K562 (cell line): ENCODE measurements around the gene MYO1D. TPM values are rescaled to one million over a fixed set of nuclear protein-coding genes. Genes with fewer than 3 reads are reported as not detected.

ENCODE experiments used
- CAMTA2 ChIP-seq: fragments of 250-450 bp; sonication (Bioruptor Pico); conservative IDR thresholded peaks from 2 replicates; pipeline ENCODE4 v1.5.1; 2022
- CHAMP1 ChIP-seq: fragments of 450-650 bp; IDR thresholded peaks from 2 replicates; pipeline ENCODE4 v1.6.1; 2016; ENCODE audit warnings: mild to moderate bottlenecking
- CREBBP ChIP-seq: IDR thresholded peaks from one replicate; pipeline ENCODE4 v1.6.1; 2012; ENCODE audit warnings: low read depth, mild to moderate bottlenecking, control low read depth, inconsistent platforms, low read length
- DEAF1 ChIP-seq: fragments of 450-650 bp; formaldehyde crosslinking; IDR thresholded peaks from 2 replicates; pipeline ENCODE4 v1.4.0; 2020; ENCODE audit warnings: mild to moderate bottlenecking, moderate library complexity
- EGR1 ChIP-seq: fragments of 450-650 bp; conservative IDR thresholded peaks from 2 replicates; pipeline ENCODE4 v1.6.1; 2017; ENCODE audit warnings: mild to moderate bottlenecking
- FOSL1 ChIP-seq: fragments of 200-800 bp; sonication (Bioruptor generic); conservative IDR thresholded peaks from 2 replicates; pipeline ENCODE4 v1.6.1; 2016; ENCODE audit warnings: missing genetic modification characterization, missing compliant biosample characterization
- JUND ChIP-seq, 2 experiments: IDR thresholded peaks; 2 replicates in 1 of 2; 3 replicates in 1 of 2; pipeline ENCODE4 v1.6.1; 2011; ENCODE audit warnings: borderline replicate concordance in 2 of 2, low read depth in 2 of 2, low read length in 2 of 2, improper control_type of control experiment in 1 of 2, missing biosample characterization in 1 of 2, missing genetic modification characterization in 1 of 2, missing genetic modification reagents in 1 of 2
- MNT ChIP-seq, 2 experiments: fragments of 450-650 bp; conservative IDR thresholded peaks; 2 replicates each; pipeline ENCODE4 v1.6.1; 2017; ENCODE audit warnings: mild to moderate bottlenecking in 2 of 2, moderate library complexity in 2 of 2
- NONO ChIP-seq, 2 experiments: fragments of 200-400 bp in 1 of 2; fragments of 450-650 bp in 1 of 2; formaldehyde crosslinking in 1 of 2; IDR thresholded peaks; 2 replicates each; pipeline ENCODE4 v1.6.1; 2017; ENCODE audit warnings: low read depth in 2 of 2, mild to moderate bottlenecking in 2 of 2, moderate library complexity in 2 of 2, low read length in 1 of 2
- POLR2G ChIP-seq: fragments of 200-400 bp; formaldehyde crosslinking; IDR thresholded peaks from 2 replicates; pipeline ENCODE4 v1.6.1; 2017; ENCODE audit warnings: low read depth, mild to moderate bottlenecking, antibody characterized with exemption, low read length, moderate library complexity
- SAP30 ChIP-seq: fragments of 200-600 bp; sonication (generic); IDR thresholded peaks from 2 replicates; pipeline ENCODE4 v1.6.1; 2012; ENCODE audit warnings: borderline replicate concordance, low read depth, mild to moderate bottlenecking, moderate library complexity, low read length, control low read depth, inconsistent platforms; ENCODE audit not compliant: insufficient read depth, poor library complexity, severe bottlenecking
- U2AF2 ChIP-seq: fragments of 200-400 bp; formaldehyde crosslinking; optimal IDR thresholded peaks from 2 replicates; pipeline ENCODE3; 2017; ENCODE audit warnings: low read depth, mild to moderate bottlenecking, low read length
- polyA plus RNA-seq, 8 experiments: library from polyadenylated mRNA; depleted of rRNA in 4 of 8; stranded (reverse) in 5 of 8; unstranded in 3 of 8; fragments of >200 nt; fragmentation: Nextera tagmentation in 2 of 8; fragmentation: Illumina TruSeq in 1 of 8; extraction: Ambion mirVana in 2 of 8; extraction: Trizol in 1 of 8; gene quantifications; 2 replicates each; pipeline versions ENCODE4 v1.2.1 to v1.2.3, GENCODE V29; 2011 to 2014; ENCODE audit warnings: inconsistent platforms in 1 of 8, missing spikeins in 1 of 8
- total RNA-seq, 7 experiments: library from RNA; depleted of rRNA in 6 of 7; stranded (reverse); fragments of >200 nt in 6 of 7; fragmentation: Illumina TruSeq in 2 of 7; extraction: Trizol in 2 of 7; gene quantifications; 2 replicates each; pipeline versions ENCODE4 v1.2.1 to v1.2.3, GENCODE V29; 2011 to 2021; ENCODE audit warnings: low replicate concordance in 1 of 7

MYO1D gene
- total and polyA plus RNA-seq, 9 of the 15 experiments (the other 6 are each of a cell fraction or from before 2014, with no cell fraction given) = 2.1 to 71.2 (median 45.4) TPM

GRCh38 chr17:32659419-32659842 lies 217.5 kb downstream of the MYO1D start (continued):
- TF ChIP-seq JUND (IDR thresholded peaks at IDR 0.05; ENCODE audit: borderline replicate concordance, low read depth, low read length) (0 out of 2 replicates have a peak, but pooled peaks have one; percentile 7), JUND (tag; IDR thresholded peaks at IDR 0.05; ENCODE audit: borderline replicate concordance, low read depth, low read length) (no peak; the same call in 2 of the 3 replicates), CAMTA2 (no peak), NONO (IDR thresholded peaks at IDR 0.05; ENCODE audit: low read depth in 2 of 2, low read length in 1 of 2) (no peak), CHAMP1 (no peak), EGR1 (no peak), FOSL1 (tag) (no peak), CREBBP (no peak), MNT (conservative IDR thresholded peaks at IDR 0.05) (no peak), U2AF2 (no peak), POLR2G (no peak), SAP30 (no peak), DEAF1 (CRISPR knock-in tag) (no peak)
